Lower leg skin (tissue), 4 donors: ENCODE data around the gene KRR1. TPM values are rescaled to one million over a fixed set of nuclear protein-coding genes. Genes with fewer than 3 reads are reported as not detected.

Experiments
- DNase-seq, 2 donors: peaks; one replicate each; pipeline ENCODE4 v3.0.0-alpha.2; 2019; ENCODE audit warnings: low spot score in 2 of 2
- H3K4me3 ChIP-seq: fragments of 200-600 bp; sonication (generic); 2 replicates; pipeline ENCODE4 v1.5.1; 2017; ENCODE audit warnings: mild to moderate bottlenecking, low read depth; ENCODE audit not compliant: poor library complexity, severe bottlenecking
- POLR2A ChIP-seq, 2 donors: fragments of 450-650 bp; IDR thresholded peaks; one replicate each; pipeline ENCODE4 v1.6.1; 2016 to 2017; ENCODE audit warnings: antibody characterized with exemption in 2 of 2, mild to moderate bottlenecking in 1 of 2, moderate library complexity in 1 of 2
- WGBS, 2 donors: methylation state at CpG; one replicate each; pipeline ENCODE4 v1.1.5; 2018; 5-methylcytosine and 5-hydroxymethylcytosine counted together
- intact Hi-C: fragments of 100-400 bp; cut with DNase I; formaldehyde crosslinking; loops from one replicate; pipeline ENCODE4 v1.15.0; 2023; ENCODE audit warnings: low total_unique reads
- total RNA-seq, 4 donors: library from RNA; depleted of rRNA; stranded (reverse); fragments of >200 nt; gene quantifications; one replicate each; pipeline ENCODE4 v1.1.0, GENCODE V29; 2016
- TF ChIP-seq, protein P1 (sequence below), 3 donors: fragments of 450-650 bp; IDR thresholded peaks; one replicate each; pipeline ENCODE4 v1.5.1; 2016; ENCODE audit warnings: antibody characterized with exemption in 3 of 3, mild to moderate bottlenecking in 3 of 3, moderate library complexity in 2 of 3

Gene KRR1
- total RNA-seq, 4 donors from 2014 or later: 21.3 to 52.3 (median 32.0) TPM

DNA sequence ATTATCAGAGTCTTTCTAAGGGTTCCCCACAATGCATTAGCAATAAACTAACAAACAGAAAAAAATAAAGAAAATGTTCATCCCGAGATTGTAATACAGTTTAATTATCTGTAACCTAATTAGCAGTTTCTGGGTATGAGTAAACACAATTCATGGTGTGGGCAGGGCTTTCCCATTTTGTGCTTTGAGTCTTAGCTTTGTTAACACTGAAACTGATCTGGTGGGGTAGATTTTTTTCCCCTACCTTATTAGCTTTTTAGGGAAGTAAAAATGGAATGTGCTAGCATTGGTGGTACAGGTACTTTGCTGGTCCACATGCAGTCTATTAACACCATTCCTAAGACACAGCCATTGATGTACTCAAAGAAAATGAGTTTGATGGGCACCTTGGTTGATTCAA lies 18.4 kb upstream of the KRR1 start:
- no peak for DNase-seq
- H3K4me3 ChIP-seq: no peak overlapping the region
- WGBS, 2 donors: 64 to 73% methylated on average over 1 of the region's 1 CpG
- TF ChIP-seq, protein P1, sequence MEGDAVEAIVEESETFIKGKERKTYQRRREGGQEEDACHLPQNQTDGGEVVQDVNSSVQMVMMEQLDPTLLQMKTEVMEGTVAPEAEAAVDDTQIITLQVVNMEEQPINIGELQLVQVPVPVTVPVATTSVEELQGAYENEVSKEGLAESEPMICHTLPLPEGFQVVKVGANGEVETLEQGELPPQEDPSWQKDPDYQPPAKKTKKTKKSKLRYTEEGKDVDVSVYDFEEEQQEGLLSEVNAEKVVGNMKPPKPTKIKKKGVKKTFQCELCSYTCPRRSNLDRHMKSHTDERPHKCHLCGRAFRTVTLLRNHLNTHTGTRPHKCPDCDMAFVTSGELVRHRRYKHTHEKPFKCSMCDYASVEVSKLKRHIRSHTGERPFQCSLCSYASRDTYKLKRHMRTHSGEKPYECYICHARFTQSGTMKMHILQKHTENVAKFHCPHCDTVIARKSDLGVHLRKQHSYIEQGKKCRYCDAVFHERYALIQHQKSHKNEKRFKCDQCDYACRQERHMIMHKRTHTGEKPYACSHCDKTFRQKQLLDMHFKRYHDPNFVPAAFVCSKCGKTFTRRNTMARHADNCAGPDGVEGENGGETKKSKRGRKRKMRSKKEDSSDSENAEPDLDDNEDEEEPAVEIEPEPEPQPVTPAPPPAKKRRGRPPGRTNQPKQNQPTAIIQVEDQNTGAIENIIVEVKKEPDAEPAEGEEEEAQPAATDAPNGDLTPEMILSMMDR (IDR thresholded peaks at IDR 0.05): no peak
- TF ChIP-seq POLR2A (IDR thresholded peaks at IDR 0.05): no peak
- intact Hi-C loops: loop anchor here (10.0 kb wide), 1 partner anchor 925 kb away; no protein-coding TSS in a partner anchor

DNA sequence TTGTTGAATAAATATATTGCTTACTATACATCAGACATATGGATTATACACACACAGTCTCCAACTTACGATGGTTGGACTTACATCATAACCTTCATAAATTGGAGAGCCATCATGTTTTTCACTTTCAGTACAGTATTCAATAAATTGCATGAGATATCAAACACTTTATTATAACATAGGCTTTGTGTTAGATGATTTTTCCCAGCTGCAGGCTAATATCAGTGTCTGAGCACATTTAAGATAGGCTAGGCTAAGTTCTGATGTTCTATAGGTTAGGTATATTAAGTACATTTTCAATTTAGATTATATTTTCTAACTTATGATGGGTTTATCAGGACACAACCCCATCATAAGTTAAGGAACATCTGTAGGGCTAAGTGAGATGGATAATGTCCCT lies 17.9 kb upstream of the KRR1 start:
- WGBS, 2 donors: 90 to 98% methylated on average over 1 of the region's 1 CpG
- H3K4me3 ChIP-seq: no peak overlapping the region
- no peak for TF ChIP-seq POLR2A (IDR thresholded peaks at IDR 0.05)
- TF ChIP-seq, protein P1 (IDR thresholded peaks at IDR 0.05): no peak
- DNase-seq: no peak
- intact Hi-C loops: loop anchor here (10.0 kb wide), 1 partner anchor 925 kb away; no protein-coding TSS in a partner anchor

DNA sequence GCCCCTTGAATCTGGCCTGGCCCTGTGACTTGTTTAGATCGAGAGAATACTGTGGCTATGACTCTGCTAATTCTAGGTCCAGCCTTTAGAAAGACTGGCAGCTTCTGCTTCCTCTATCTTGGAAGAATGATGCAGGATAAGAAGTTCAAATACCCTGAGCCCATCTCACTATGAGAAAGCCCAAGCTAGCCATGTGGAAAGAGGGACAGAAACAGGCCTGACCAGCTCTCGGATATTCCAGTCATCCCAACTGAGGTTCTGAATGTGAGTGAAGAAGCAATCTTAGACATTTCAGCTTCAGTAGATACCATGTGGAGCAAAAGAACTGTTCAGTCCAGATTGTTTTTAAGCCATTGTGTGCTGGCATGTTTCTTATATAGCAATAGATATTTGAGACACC lies 17.3 kb upstream of the KRR1 start:
- no peak overlapping the region for H3K4me3 ChIP-seq
- intact Hi-C loops: loop anchor here (10.0 kb wide), 1 partner anchor 926 kb away; no protein-coding TSS in a partner anchor
- TF ChIP-seq, protein P1 (IDR thresholded peaks at IDR 0.05): no peak
- no peak for TF ChIP-seq POLR2A (IDR thresholded peaks at IDR 0.05)
- no peak for DNase-seq
- WGBS, 2 donors: 77 to 79% methylated on average over 2 of the region's 2 CpGs

DNA sequence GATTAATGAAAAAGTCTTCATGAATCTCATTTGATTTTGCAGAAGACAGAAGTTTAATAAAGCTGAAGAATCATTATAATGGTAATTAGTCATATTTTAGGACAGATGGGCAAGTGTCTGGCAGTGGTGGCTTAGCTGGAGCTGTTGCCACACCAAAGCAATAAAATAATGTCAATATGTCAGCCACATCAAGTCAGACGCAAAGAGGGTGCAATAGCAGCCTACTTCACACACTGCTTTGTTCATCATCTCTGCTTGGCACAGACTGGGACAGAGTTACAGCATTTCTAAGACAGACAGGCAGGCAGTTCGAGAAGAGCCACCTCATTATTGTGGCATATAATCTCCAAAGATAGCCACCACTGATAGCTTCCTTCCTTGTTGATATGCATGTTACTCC lies 16.9 kb upstream of the KRR1 start:
- H3K4me3 ChIP-seq: no peak overlapping the region
- no peak for DNase-seq
- WGBS, 2 donors: 69 to 84% methylated on average over 2 of the region's 2 CpGs
- intact Hi-C loops: loop anchor here (10.0 kb wide), 1 partner anchor 927 kb away; no protein-coding TSS in a partner anchor
- TF ChIP-seq, protein P1 (IDR thresholded peaks at IDR 0.05): no peak
- TF ChIP-seq POLR2A (IDR thresholded peaks at IDR 0.05): no peak

DNA sequence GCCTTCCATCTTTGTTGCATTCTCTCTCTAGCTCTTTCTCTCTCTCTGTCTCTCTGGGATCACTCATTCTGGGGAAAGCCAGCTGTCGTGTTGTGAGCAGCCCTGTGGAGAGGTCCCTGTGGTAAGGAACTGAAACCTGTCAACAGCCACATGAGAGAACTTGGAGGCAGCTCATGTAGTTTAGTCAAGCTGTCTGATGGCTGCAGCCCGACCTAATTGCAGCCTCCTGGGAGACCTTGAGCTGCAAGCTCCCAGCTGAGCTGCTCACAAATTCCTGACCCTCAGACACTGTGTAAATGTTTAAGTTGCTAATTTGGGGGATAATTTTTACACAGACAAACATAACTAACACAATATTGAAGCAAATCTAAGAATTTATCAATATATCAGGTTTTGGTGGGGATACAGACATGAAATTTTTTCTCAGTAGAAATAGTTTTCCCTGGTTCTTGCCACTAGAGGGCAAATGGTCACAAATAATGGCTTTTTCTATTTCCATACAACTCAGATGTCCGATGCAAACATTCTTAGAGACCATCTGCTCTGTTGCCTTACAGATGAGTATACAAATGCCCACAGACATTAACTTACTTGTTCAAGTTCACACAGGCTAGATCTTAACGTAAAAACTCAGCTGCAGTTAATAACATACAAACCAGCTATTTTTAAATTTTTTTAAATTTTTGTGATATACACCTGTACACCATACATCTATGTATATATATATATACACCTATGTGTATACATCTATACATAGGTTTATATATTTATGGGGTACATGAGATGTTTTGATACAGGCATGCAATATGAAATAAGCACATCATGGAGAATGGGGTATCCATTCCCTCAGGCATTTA lies 15.5 kb upstream of the KRR1 start:
- H3K4me3 ChIP-seq: no peak overlapping the region
- no peak for TF ChIP-seq POLR2A (IDR thresholded peaks at IDR 0.05)
- TF ChIP-seq, protein P1 (IDR thresholded peaks at IDR 0.05): no peak
- WGBS, 2 donors: 25 to 30% methylated on average over 4 of the region's 4 CpGs
- DNase-seq: no peak
- intact Hi-C loops: loop anchor here (10.0 kb wide), 1 partner anchor 928 kb away; no protein-coding TSS in a partner anchor
